ENCODE measurements around the gene CA10. TPM values are rescaled to one million over a fixed set of nuclear protein-coding genes. Genes with fewer than 3 reads are reported as not detected.

CA10 gene
- total and polyA plus RNA-seq, 2 donors (not counting 1 experiment from before 2014, with no cell fraction given): not detected

GRCh38 chr17:51651513-51652298, 506.8 kb downstream of the CA10 start:
- TF ChIP-seq CTCF (IDR thresholded peaks at IDR 0.05) (no peak), EZH2 (IDR thresholded peaks at IDR 0.05; ENCODE audit: borderline replicate concordance, insufficient read depth, low read depth, low read length, poor library complexity, severe bottlenecking) (no peak)
- H4K20me1 ChIP-seq (ENCODE audit: control insufficient read depth, insufficient read depth, low read length, poor library complexity, severe bottlenecking): no peaks in the 10 kb centered on the region
- no peak for DNase-seq
- H3K27ac ChIP-seq (ENCODE audit: low read length in 2 of 2): no peak overlapping the region
- Mint-ChIP-seq H3K4me3 (no peak overlapping the region), H3K9me3 (ENCODE audit: insufficient read depth) (no peaks in the 10 kb centered on the region), H3K27me3 (peaks cover 12% of the 10 kb centered on the region), H3K27ac (no peak overlapping the region), H3K4me1 (no peaks in the 10 kb centered on the region)
- POLR2A ChIA-PET: no interaction called here
- no peak overlapping the region for H3K4me2 ChIP-seq (replicated peaks; ENCODE audit: low read depth, low read length, poor library complexity, severe bottlenecking)
- no peak overlapping the region for H3K4me3 ChIP-seq (ENCODE audit: control extremely low read depth in 1 of 5, extremely low read depth in 1 of 5, insufficient read depth in 1 of 5, low read depth in 2 of 5, low read length in 4 of 5)
- no peaks in the 10 kb centered on the region for H3K27me3 ChIP-seq (replicated peaks in 1 of 4; ENCODE audit: control extremely low read depth in 1 of 4, control insufficient read depth in 3 of 4, insufficient read depth in 4 of 4, low read length in 3 of 4)
- H2AFZ ChIP-seq (ENCODE audit: insufficient read depth, low read depth, low read length, poor library complexity, severe bottlenecking): no peak overlapping the region
- H3K79me2 ChIP-seq (ENCODE audit: control insufficient read depth, insufficient read depth, low read length): no peaks in the 10 kb centered on the region
- H3K9ac ChIP-seq (ENCODE audit: low read length): no peak overlapping the region
- WGBS (ENCODE audit: insufficient coverage): 87% methylated on average over 4 of the region's 6 CpGs
- intact Hi-C loops (cut with micrococcal nuclease): no loop called here
- CTCF ChIA-PET: no interaction called here
- ATAC-seq (ENCODE audit: low read depth): no peak
- no peaks in the 10 kb centered on the region for H3K9me3 ChIP-seq (ENCODE audit: control extremely low read depth in 1 of 3, control insufficient read depth in 2 of 3, insufficient read depth in 1 of 3, low read length in 2 of 3)
- H3K36me3 ChIP-seq (replicated peaks in 1 of 2; ENCODE audit: control extremely low read depth in 1 of 2, control insufficient read depth in 1 of 2, extremely low read depth in 1 of 2, insufficient read depth in 2 of 2, low read length in 1 of 2): no peaks in the 10 kb centered on the region
- H3K4me1 ChIP-seq (ENCODE audit: control insufficient read depth in 2 of 2, insufficient read depth in 2 of 2, low read length in 2 of 2): no peaks in the 10 kb centered on the region

DNA sequence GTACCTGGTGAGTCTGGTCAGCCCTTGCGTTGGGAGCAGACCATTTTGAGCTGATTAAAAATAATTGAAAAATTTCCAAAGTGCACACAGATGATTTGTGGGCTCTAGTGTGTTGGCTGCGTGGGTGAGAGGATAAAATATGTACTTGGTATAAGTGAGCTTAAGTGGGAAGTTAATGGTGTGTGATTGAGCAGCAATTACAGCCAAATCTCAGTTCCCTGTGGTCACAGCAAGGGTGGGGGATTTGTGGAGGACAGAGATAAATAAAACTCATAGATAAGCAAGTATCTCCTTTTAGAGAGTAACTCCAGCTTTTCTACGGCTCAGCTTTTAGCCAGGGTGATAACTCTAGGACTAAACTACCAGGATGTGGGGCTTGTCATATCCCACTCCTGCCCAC, 507.7 kb downstream of the CA10 start:
- Histone ChIP-seq H3K27me3 (replicated peaks in 1 of 4; ENCODE audit: control extremely low read depth in 1 of 4, control insufficient read depth in 3 of 4, insufficient read depth in 4 of 4, low read length in 3 of 4) (no peaks in the 10 kb centered on the region), H3K9ac (ENCODE audit: low read length) (no peak overlapping the region), H3K4me3 (ENCODE audit: control extremely low read depth in 1 of 5, extremely low read depth in 1 of 5, insufficient read depth in 1 of 5, low read depth in 2 of 5, low read length in 4 of 5) (no peak overlapping the region), H3K36me3 (replicated peaks in 1 of 2; ENCODE audit: control extremely low read depth in 1 of 2, control insufficient read depth in 1 of 2, extremely low read depth in 1 of 2, insufficient read depth in 2 of 2, low read length in 1 of 2) (no peaks in the 10 kb centered on the region), H3K9me3 (ENCODE audit: control extremely low read depth in 1 of 3, control insufficient read depth in 2 of 3, insufficient read depth in 1 of 3, low read length in 2 of 3) (no peaks in the 10 kb centered on the region), H4K20me1 (ENCODE audit: control insufficient read depth, insufficient read depth, low read length, poor library complexity, severe bottlenecking) (no peaks in the 10 kb centered on the region), H2AFZ (ENCODE audit: insufficient read depth, low read depth, low read length, poor library complexity, severe bottlenecking) (no peak overlapping the region), H3K79me2 (ENCODE audit: control insufficient read depth, insufficient read depth, low read length) (no peaks in the 10 kb centered on the region), H3K4me1 (ENCODE audit: control insufficient read depth in 2 of 2, insufficient read depth in 2 of 2, low read length in 2 of 2) (no peaks in the 10 kb centered on the region), H3K4me2 (replicated peaks; ENCODE audit: low read depth, low read length, poor library complexity, severe bottlenecking) (no peak overlapping the region), H3K27ac (ENCODE audit: low read length in 2 of 2) (no peak overlapping the region)
- Mint-ChIP-seq H3K9me3 (ENCODE audit: insufficient read depth) (no peaks in the 10 kb centered on the region), H3K27me3 (peaks cover 13% of the 10 kb centered on the region), H3K27ac (no peak overlapping the region), H3K4me1 (no peaks in the 10 kb centered on the region), H3K4me3 (no peak overlapping the region)
- DNase-seq (no peak), ATAC-seq (ENCODE audit: low read depth) (no peak)
- ChIA-PET POLR2A (no interaction called here), CTCF (no interaction called here)
- 80% methylated on average over 2 of the region's 3 CpGs for WGBS (ENCODE audit: insufficient coverage)
- TF ChIP-seq CTCF (IDR thresholded peaks at IDR 0.05): no peak
- no peak for TF ChIP-seq EZH2 (IDR thresholded peaks at IDR 0.05; ENCODE audit: borderline replicate concordance, insufficient read depth, low read depth, low read length, poor library complexity, severe bottlenecking)
- intact Hi-C loops (cut with micrococcal nuclease): no loop called here
